ENCODE results near the gene CACNA1C.

GRCh38 chr12:2225696-2226095, 172.9 kb downstream of the CACNA1C start:
- TF ChIP-seq CTCF (IDR thresholded peaks at IDR 0.05): no peak
- no peak for TF ChIP-seq POLR2A (IDR thresholded peaks at IDR 0.05)
- no peak for TF ChIP-seq POLR2AphosphoS5 (IDR thresholded peaks at IDR 0.05)

Data from suprapubic skin (tissue), 4 donors.